NB4 (cell line): ENCODE results near the gene ZFYVE16.

Experiments used
- CTCF ChIP-seq: IDR thresholded peaks from one replicate; pipeline ENCODE4 v1.5.1; 2012; ENCODE audit warnings: low read depth, low read length
- MAX ChIP-seq: IDR thresholded peaks from 2 replicates; pipeline ENCODE4 v1.6.1; 2011; ENCODE audit warnings: low read depth, low read length
- MYC ChIP-seq: IDR thresholded peaks from 2 replicates; pipeline ENCODE4 v1.6.1; 2011; ENCODE audit warnings: low read depth, low read length
- POLR2A ChIP-seq: IDR thresholded peaks from 2 replicates; pipeline ENCODE4 v1.6.1; 2011; ENCODE audit warnings: mild to moderate bottlenecking; ENCODE audit not compliant: insufficient read length; ENCODE audit errors: extremely low read depth

- TF ChIP-seq CTCF (no peak), POLR2A (no peak), MYC (peak; percentile 70), MAX (peak; percentile 50)
Measured at GRCh38 chr5:80503641-80504040, 95.8 kb downstream of the ZFYVE16 start.
